Sigmoid colon (tissue), 3 donors: Measurements from ENCODE around the gene PCGF1.
"Not testable (repeated sequence)": the region's sequence is repeated elsewhere in the genome, so short reads cannot be mapped to it uniquely, and the experiment has no call there.

Experiments
- POLR2A ChIP-seq, 2 donors: fragments of 450-650 bp; IDR thresholded peaks; one replicate each; pipeline ENCODE4 v1.6.1; 2016; ENCODE audit warnings: antibody characterized with exemption in 2 of 2, mild to moderate bottlenecking in 2 of 2, moderate library complexity in 2 of 2
- TF ChIP-seq, protein P1 (sequence below), 4 experiments: fragments of 450-650 bp in 3 of 4; fragments of 200-600 bp in 1 of 4; IDR thresholded peaks; one replicate each; pipeline ENCODE4 v1.5.1; 2016 to 2019; ENCODE audit warnings: antibody characterized with exemption in 4 of 4, mild to moderate bottlenecking in 3 of 4, moderate library complexity in 2 of 4

DNA sequence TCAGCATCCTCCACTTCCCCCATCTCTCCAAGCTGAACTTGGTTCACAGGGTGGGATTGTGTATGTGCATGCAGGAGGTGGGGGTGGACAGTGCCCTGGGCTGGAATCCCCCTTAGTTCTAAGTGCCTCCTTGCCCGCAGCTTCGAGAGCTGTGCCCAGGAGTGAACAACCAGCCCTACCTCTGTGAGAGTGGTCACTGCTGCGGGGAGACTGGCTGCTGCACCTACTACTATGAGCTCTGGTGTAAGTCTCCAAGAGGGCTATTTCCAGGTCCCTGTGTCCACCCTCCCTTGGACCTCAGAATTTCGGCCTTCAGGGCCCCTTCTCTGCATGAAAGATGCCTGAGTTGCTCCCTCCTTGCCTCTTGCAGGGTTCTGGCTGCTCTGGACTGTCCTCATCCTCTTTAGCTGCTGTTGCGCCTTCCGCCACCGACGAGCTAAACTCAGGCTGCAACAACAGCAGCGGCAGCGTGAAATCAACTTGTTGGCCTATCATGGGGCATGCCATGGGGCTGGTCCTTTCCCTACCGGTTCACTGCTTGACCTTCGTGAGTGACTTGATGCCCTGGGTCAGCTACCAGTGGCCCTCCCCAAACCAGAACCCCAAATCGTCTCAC, 47.9 kb downstream of the PCGF1 start:
- TF ChIP-seq, protein P1, sequence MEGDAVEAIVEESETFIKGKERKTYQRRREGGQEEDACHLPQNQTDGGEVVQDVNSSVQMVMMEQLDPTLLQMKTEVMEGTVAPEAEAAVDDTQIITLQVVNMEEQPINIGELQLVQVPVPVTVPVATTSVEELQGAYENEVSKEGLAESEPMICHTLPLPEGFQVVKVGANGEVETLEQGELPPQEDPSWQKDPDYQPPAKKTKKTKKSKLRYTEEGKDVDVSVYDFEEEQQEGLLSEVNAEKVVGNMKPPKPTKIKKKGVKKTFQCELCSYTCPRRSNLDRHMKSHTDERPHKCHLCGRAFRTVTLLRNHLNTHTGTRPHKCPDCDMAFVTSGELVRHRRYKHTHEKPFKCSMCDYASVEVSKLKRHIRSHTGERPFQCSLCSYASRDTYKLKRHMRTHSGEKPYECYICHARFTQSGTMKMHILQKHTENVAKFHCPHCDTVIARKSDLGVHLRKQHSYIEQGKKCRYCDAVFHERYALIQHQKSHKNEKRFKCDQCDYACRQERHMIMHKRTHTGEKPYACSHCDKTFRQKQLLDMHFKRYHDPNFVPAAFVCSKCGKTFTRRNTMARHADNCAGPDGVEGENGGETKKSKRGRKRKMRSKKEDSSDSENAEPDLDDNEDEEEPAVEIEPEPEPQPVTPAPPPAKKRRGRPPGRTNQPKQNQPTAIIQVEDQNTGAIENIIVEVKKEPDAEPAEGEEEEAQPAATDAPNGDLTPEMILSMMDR (IDR thresholded peaks at IDR 0.05), result not testable (repeated sequence)
- not testable (repeated sequence) for TF ChIP-seq POLR2A (IDR thresholded peaks at IDR 0.05)
